Uterus (tissue), 2 donors: Measurements from ENCODE around the gene YIF1B.

Experiments
- CTCF ChIP-seq, 4 experiments: fragments of 200-600 bp in 2 of 4; fragments of 450-650 bp in 2 of 4; sonication (generic) in 2 of 4; IDR thresholded peaks; one replicate each; pipeline ENCODE4 v1.5.1; 2016 to 2019; ENCODE audit warnings: antibody characterized with exemption in 4 of 4, mild to moderate bottlenecking in 2 of 4, moderate library complexity in 1 of 4
- POLR2A ChIP-seq, 2 donors: fragments of 450-650 bp; IDR thresholded peaks; one replicate each; pipeline ENCODE4 v1.6.1; 2016; ENCODE audit warnings: antibody characterized with exemption in 2 of 2, mild to moderate bottlenecking in 1 of 2, moderate library complexity in 1 of 2

- TF ChIP-seq CTCF (IDR thresholded peaks at IDR 0.05) (no peak), POLR2A (IDR thresholded peaks at IDR 0.05) (no peak)
These were observed 11.3 kb downstream of the YIF1B start for GRCh38 chr19:38304352-38304865.
